H1 (cell line): ENCODE results near the gene RMP24.

Source experiments
- ASH2L ChIP-seq: fragments of 200-600, 300-600 bp; sonication (generic); IDR thresholded peaks from one replicate; pipeline ENCODE4 v1.7.1; 2017; ENCODE audit warnings: low read length
- ATF3 ChIP-seq: IDR thresholded peaks from 2 replicates; pipeline ENCODE4 v1.6.1; 2011; ENCODE audit warnings: low read depth, mild to moderate bottlenecking, low read length; ENCODE audit not compliant: insufficient read depth
- BCL11A ChIP-seq, 2 experiments: IDR thresholded peaks; one replicate each; pipeline ENCODE4 v1.6.1; 2011; ENCODE audit warnings: low read depth in 2 of 2, low read length in 2 of 2, mild to moderate bottlenecking in 2 of 2
- BRCA1 ChIP-seq: IDR thresholded peaks from 2 replicates; pipeline ENCODE4 v1.6.1; 2012; ENCODE audit warnings: low read depth, low read length, improper control_type of control experiment
- CREB1 ChIP-seq: IDR thresholded peaks from 2 replicates; pipeline ENCODE4 v1.6.1; 2012; ENCODE audit warnings: inconsistent platforms
- EP300 ChIP-seq, 2 experiments: IDR thresholded peaks; 1 replicate in 1 of 2; 2 replicates in 1 of 2; pipeline ENCODE4 v1.6.1; 2011 to 2012; ENCODE audit warnings: low read depth in 2 of 2, low read length in 2 of 2, mild to moderate bottlenecking in 2 of 2, borderline replicate concordance in 1 of 2, inconsistent platforms in 1 of 2, moderate library complexity in 1 of 2
- FOSL1 ChIP-seq: IDR thresholded peaks from 2 replicates; pipeline ENCODE4 v1.6.1; 2011; ENCODE audit warnings: mild to moderate bottlenecking, low read depth, low read length, moderate library complexity; ENCODE audit not compliant: insufficient read depth
- JUND ChIP-seq: IDR thresholded peaks from 2 replicates; pipeline ENCODE4 v1.6.1; 2011; ENCODE audit warnings: mild to moderate bottlenecking, improper control_type of control experiment, low read length
- MAX ChIP-seq: IDR thresholded peaks from 2 replicates; pipeline ENCODE4 v1.6.1; 2012; ENCODE audit warnings: inconsistent platforms
- PHF8 ChIP-seq: fragments of 200-600 bp; sonication (generic); conservative IDR thresholded peaks from 2 replicates; pipeline ENCODE4 v1.7.1; 2012; ENCODE audit warnings: low read depth, mild to moderate bottlenecking, inconsistent platforms, low read length, moderate library complexity
- POLR2A ChIP-seq, 2 experiments: IDR thresholded peaks; 1 replicate in 1 of 2; 2 replicates in 1 of 2; pipeline ENCODE4 v1.6.1; 2011; ENCODE audit warnings: low read depth in 2 of 2, low read length in 2 of 2, mild to moderate bottlenecking in 2 of 2; ENCODE audit errors: control extremely low read depth in 1 of 2
- POLR2AphosphoS5 ChIP-seq: IDR thresholded peaks from 2 replicates; pipeline ENCODE4 v1.6.1; 2011; ENCODE audit warnings: low read depth, low read length
- POU5F1 ChIP-seq: IDR thresholded peaks from 2 replicates; pipeline ENCODE4 v1.6.1; 2011; ENCODE audit warnings: low read depth, mild to moderate bottlenecking, low read length, moderate library complexity
- RAD21 ChIP-seq, 2 experiments: IDR thresholded peaks in 1 of 2; conservative IDR thresholded peaks in 1 of 2; 2 replicates each; pipeline ENCODE4 v1.6.1; 2011; ENCODE audit warnings: low read depth in 2 of 2, low read length in 2 of 2, improper control_type of control experiment in 1 of 2, inconsistent platforms in 1 of 2, mild to moderate bottlenecking in 1 of 2, moderate library complexity in 1 of 2
- RXRA ChIP-seq: IDR thresholded peaks from 2 replicates; pipeline ENCODE4 v1.6.1; 2011; ENCODE audit warnings: low read depth, mild to moderate bottlenecking, low read length, moderate library complexity; ENCODE audit not compliant: insufficient read depth
- SRF ChIP-seq: IDR thresholded peaks from 2 replicates; pipeline ENCODE4 v1.6.1; 2011; ENCODE audit warnings: mild to moderate bottlenecking, low read depth, low read length, moderate library complexity
- TBP ChIP-seq: IDR thresholded peaks from 2 replicates; pipeline ENCODE4 v1.6.1; 2011; ENCODE audit warnings: low read depth, low read length, improper control_type of control experiment
- TCF12 ChIP-seq: IDR thresholded peaks from 2 replicates; pipeline ENCODE4 v1.6.1; 2011; ENCODE audit warnings: low read depth, mild to moderate bottlenecking, low read length
- YY1 ChIP-seq: IDR thresholded peaks from 2 replicates; pipeline ENCODE4 v1.6.1; 2011; ENCODE audit warnings: low read depth, mild to moderate bottlenecking, low read length
- TF ChIP-seq, protein P1 (sequence below): IDR thresholded peaks from 2 replicates; pipeline ENCODE4 v1.6.1; 2012; ENCODE audit warnings: low read length, inconsistent platforms

RMP24 gene

GRCh38 chr18:35949903-35950627, 22.4 kb upstream of the RMP24 start (continued):
- no peak for TF ChIP-seq JUND
- TF ChIP-seq CREB1 = peak; percentile 33; the same call in 1 of the 2 replicates
- TF ChIP-seq POLR2A (IDR thresholded peaks at IDR 0.05; ENCODE audit: control extremely low read depth in 1 of 2, low read depth in 2 of 2, low read length in 2 of 2) = peak in 1 of 2 experiments; percentile 15; a peak in 1 of 3 replicates
- TF ChIP-seq, protein P1, sequence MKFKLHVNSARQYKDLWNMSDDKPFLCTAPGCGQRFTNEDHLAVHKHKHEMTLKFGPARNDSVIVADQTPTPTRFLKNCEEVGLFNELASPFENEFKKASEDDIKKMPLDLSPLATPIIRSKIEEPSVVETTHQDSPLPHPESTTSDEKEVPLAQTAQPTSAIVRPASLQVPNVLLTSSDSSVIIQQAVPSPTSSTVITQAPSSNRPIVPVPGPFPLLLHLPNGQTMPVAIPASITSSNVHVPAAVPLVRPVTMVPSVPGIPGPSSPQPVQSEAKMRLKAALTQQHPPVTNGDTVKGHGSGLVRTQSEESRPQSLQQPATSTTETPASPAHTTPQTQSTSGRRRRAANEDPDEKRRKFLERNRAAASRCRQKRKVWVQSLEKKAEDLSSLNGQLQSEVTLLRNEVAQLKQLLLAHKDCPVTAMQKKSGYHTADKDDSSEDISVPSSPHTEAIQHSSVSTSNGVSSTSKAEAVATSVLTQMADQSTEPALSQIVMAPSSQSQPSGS = no peak
- peak; percentile 59 to 75 for TF ChIP-seq RAD21 (IDR thresholded peaks at IDR 0.05 in 1 of 2, conservative IDR thresholded peaks at IDR 0.05 in 1 of 2; ENCODE audit: low read depth in 2 of 2, low read length in 2 of 2)
- TF ChIP-seq EP300 (IDR thresholded peaks at IDR 0.05; ENCODE audit: borderline replicate concordance in 1 of 2, low read depth in 2 of 2, low read length in 2 of 2) = peak in 1 of 2 experiments; percentile 11; a peak in 1 of 3 replicates
- peak; percentile 50; the same call in 1 of the 2 replicates for TF ChIP-seq YY1
- TF ChIP-seq POLR2AphosphoS5 = no peak
- no peak for TF ChIP-seq ATF3
- no peak for TF ChIP-seq BRCA1
- no peak for TF ChIP-seq POU5F1
- TF ChIP-seq FOSL1 = no peak
- TF ChIP-seq BCL11A (IDR thresholded peaks at IDR 0.05; ENCODE audit: low read depth in 2 of 2, low read length in 2 of 2) = no peak
- no peak for TF ChIP-seq TCF12
- TF ChIP-seq RXRA = no peak
- peak; percentile 33; the same call in 1 of the 2 replicates for TF ChIP-seq TBP
- TF ChIP-seq PHF8 = peak; percentile 60
- TF ChIP-seq SRF = no peak
- TF ChIP-seq MAX = peak; percentile 76
- TF ChIP-seq ASH2L = peak; percentile 97
